ENCODE data around the gene UGGT1. TPM values are rescaled to one million over a fixed set of nuclear protein-coding genes. Genes with fewer than 3 reads are reported as not detected.
A peak's percentile ranks its signal among the peaks of the same experiment; 100 is the strongest.

Gene UGGT1
- total RNA-seq, 1 donor from 2014 or later, result 68.0 TPM

DNA sequence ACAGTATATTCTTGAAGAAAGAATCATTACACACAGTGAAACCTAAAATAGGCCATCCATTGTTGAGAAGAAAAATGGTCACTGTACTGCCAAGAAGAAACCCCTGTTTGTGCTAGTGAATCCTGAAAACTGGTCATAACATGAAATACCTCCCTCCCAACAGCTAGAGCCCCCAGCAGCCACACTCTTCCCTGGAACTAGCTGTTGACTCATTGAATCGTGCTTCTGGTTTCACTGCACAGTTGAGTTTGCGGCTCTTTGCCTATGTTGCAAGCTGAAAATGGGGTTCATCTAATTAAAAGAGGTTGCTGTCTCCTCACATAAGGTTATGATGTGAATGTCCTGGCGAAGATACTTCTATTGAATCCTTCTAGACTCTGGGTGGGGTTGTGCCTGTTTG, 86.3 kb downstream of the UGGT1 start:
- Mint-ChIP-seq H3K36me3 (ENCODE audit: low read depth, unreplicated experiment) (peaks cover 5% of the 10 kb centered on the region), H3K9me3 (ENCODE audit: unreplicated experiment) (peaks cover 2% of the 10 kb centered on the region), H3K4me1 (ENCODE audit: low read depth, unreplicated experiment) (no peaks in the 10 kb centered on the region), H3K27me3 (ENCODE audit: low read depth, unreplicated experiment) (no peaks in the 10 kb centered on the region), H3K27ac (ENCODE audit: unreplicated experiment) (no peak overlapping the region), H3K4me3 (ENCODE audit: unreplicated experiment) (no peak overlapping the region)
- Histone ChIP-seq H3K4me2 (ENCODE audit: low read length) (no peak overlapping the region), H3K27ac (ENCODE audit: low read depth, low read length) (no peak overlapping the region), H3K79me2 (ENCODE audit: insufficient read depth, low read length) (no peaks in the 10 kb centered on the region), H3K4me1 (ENCODE audit: insufficient read depth, low read length) (no peaks in the 10 kb centered on the region), H3K27me3 (ENCODE audit: insufficient read depth, low read length) (no peaks in the 10 kb centered on the region), H3K4me3 (ENCODE audit: insufficient read depth, low read depth, low read length) (no peak overlapping the region), H3K9me3 (ENCODE audit: insufficient read depth, low read depth, low read length) (no peaks in the 10 kb centered on the region), H4K20me1 (ENCODE audit: insufficient read depth, low read length) (peaks cover 4% of the 10 kb centered on the region), H3K36me3 (ENCODE audit: insufficient read depth, low read length) (peaks cover 64% of the 10 kb centered on the region), H2AFZ (ENCODE audit: low read depth, low read length) (no peak overlapping the region), H3K9ac (ENCODE audit: low read length) (no peak overlapping the region)
- TF ChIP-seq EZH2 (IDR thresholded peaks at IDR 0.05; ENCODE audit: insufficient read depth, low read length) (no peak), CTCF (IDR thresholded peaks at IDR 0.05; ENCODE audit: insufficient read depth, low read depth, low read length) (no peak)
- DNase-seq (ENCODE audit: low read depth) (no peak), FAIRE-seq (no peak)

GRCh38 chr2:128178149-128178649, 87.2 kb downstream of the UGGT1 start:
- Histone ChIP-seq H3K9me3 (ENCODE audit: insufficient read depth, low read depth, low read length) (no peaks in the 10 kb centered on the region), H3K27ac (ENCODE audit: low read depth, low read length) (no peak overlapping the region), H3K4me2 (ENCODE audit: low read length) (no peak overlapping the region), H4K20me1 (ENCODE audit: insufficient read depth, low read length) (peaks cover 4% of the 10 kb centered on the region), H3K79me2 (ENCODE audit: insufficient read depth, low read length) (no peaks in the 10 kb centered on the region), H3K36me3 (ENCODE audit: insufficient read depth, low read length) (peaks cover 57% of the 10 kb centered on the region), H3K4me1 (ENCODE audit: insufficient read depth, low read length) (no peaks in the 10 kb centered on the region), H3K9ac (ENCODE audit: low read length) (no peak overlapping the region), H2AFZ (ENCODE audit: low read depth, low read length) (no peak overlapping the region), H3K4me3 (ENCODE audit: insufficient read depth, low read depth, low read length) (no peak overlapping the region), H3K27me3 (ENCODE audit: insufficient read depth, low read length) (no peaks in the 10 kb centered on the region)
- no peak overlapping the region for H3K4me3 Mint-ChIP-seq (ENCODE audit: unreplicated experiment)
- H3K27ac Mint-ChIP-seq (ENCODE audit: unreplicated experiment), result no peak overlapping the region
- DNase-seq (ENCODE audit: low read depth) (no peak), FAIRE-seq (no peak)
- H3K9me3 Mint-ChIP-seq (ENCODE audit: unreplicated experiment), result peaks cover 2% of the 10 kb centered on the region
- peaks cover under 1% of the 10 kb centered on the region for H3K4me1 Mint-ChIP-seq (ENCODE audit: low read depth, unreplicated experiment)
- H3K27me3 Mint-ChIP-seq (ENCODE audit: low read depth, unreplicated experiment), result no peaks in the 10 kb centered on the region
- TF ChIP-seq EZH2 (IDR thresholded peaks at IDR 0.05; ENCODE audit: insufficient read depth, low read length) (no peak), CTCF (IDR thresholded peaks at IDR 0.05; ENCODE audit: insufficient read depth, low read depth, low read length) (no peak)
- H3K36me3 Mint-ChIP-seq (ENCODE audit: low read depth, unreplicated experiment), result peaks cover 5% of the 10 kb centered on the region

DNA sequence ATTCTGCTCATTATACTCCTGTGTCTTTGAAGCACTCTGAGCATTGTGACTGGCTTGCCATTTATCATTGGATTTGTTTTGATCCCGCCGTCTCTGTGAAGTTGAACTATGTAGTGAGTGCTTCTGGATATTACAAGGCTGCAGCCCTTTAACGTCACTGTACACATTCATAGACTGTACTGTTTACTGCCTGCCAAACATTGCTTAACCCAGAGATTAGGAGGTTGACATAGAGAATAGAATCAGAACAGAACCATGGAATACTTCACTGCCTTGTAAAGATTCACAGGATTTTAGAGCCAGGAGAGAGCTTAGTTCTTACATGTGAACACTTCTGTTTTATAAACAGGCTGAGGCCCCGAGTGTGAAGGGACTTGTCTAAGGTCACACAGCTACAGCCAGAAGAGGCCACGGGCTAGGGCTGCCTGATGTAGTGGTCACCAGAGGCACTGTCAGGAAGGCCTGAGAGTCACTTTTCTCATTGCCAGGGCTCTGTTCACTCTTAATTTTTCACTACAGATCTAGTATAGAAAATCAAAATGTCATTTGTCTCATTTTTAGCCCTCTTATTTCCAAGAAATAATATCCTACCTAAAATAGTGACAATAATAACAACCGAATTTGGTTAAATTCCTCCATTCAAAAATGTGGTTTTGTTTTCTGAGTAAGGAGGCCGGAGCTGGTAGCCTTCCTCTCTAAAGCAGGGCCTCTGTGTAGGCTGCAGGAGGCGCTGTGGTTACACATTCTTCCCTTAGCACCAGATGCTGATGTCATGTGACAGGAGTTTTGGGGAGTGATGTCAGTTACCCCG, 87.9 kb downstream of the UGGT1 start:
- H3K4me3 Mint-ChIP-seq (ENCODE audit: unreplicated experiment), result no peak overlapping the region
- no peak overlapping the region for H3K4me3 ChIP-seq (ENCODE audit: insufficient read depth, low read depth, low read length)
- peak overlapping the region; percentile 32 for H3K9ac ChIP-seq (ENCODE audit: low read length)
- no peak for TF ChIP-seq EZH2 (IDR thresholded peaks at IDR 0.05; ENCODE audit: insufficient read depth, low read length)
- peak; percentile 95 for TF ChIP-seq CTCF (IDR thresholded peaks at IDR 0.05; ENCODE audit: insufficient read depth, low read depth, low read length)
- H3K36me3 Mint-ChIP-seq (ENCODE audit: low read depth, unreplicated experiment), result peaks cover 5% of the 10 kb centered on the region
- H3K36me3 ChIP-seq (ENCODE audit: insufficient read depth, low read length), result peaks cover 54% of the 10 kb centered on the region
- H3K9me3 Mint-ChIP-seq (ENCODE audit: unreplicated experiment), result peaks cover 2% of the 10 kb centered on the region
- no peak overlapping the region for H3K4me2 ChIP-seq (ENCODE audit: low read length)
- no peaks in the 10 kb centered on the region for H3K27me3 Mint-ChIP-seq (ENCODE audit: low read depth, unreplicated experiment)
- no peak overlapping the region for H3K27ac Mint-ChIP-seq (ENCODE audit: unreplicated experiment)
- H3K79me2 ChIP-seq (ENCODE audit: insufficient read depth, low read length), result no peaks in the 10 kb centered on the region
- no peaks in the 10 kb centered on the region for H3K27me3 ChIP-seq (ENCODE audit: insufficient read depth, low read length)
- FAIRE-seq (no peak), DNase-seq (ENCODE audit: low read depth) (peak; percentile 55)
- peaks cover 7% of the 10 kb centered on the region for H3K4me1 Mint-ChIP-seq (ENCODE audit: low read depth, unreplicated experiment)
- H3K9me3 ChIP-seq (ENCODE audit: insufficient read depth, low read depth, low read length), result no peaks in the 10 kb centered on the region
- H4K20me1 ChIP-seq (ENCODE audit: insufficient read depth, low read length), result peaks cover 4% of the 10 kb centered on the region
- H2AFZ ChIP-seq (ENCODE audit: low read depth, low read length), result no peak overlapping the region
- no peaks in the 10 kb centered on the region for H3K4me1 ChIP-seq (ENCODE audit: insufficient read depth, low read length)
- H3K27ac ChIP-seq (ENCODE audit: low read depth, low read length), result no peak overlapping the region
